Measurements from ENCODE around the gene OR51B2.
"Not testable (repeated sequence)": the region's sequence is repeated elsewhere in the genome, so short reads cannot be mapped to it uniquely, and the experiment has no call there.

The OR51B2 gene

DNA sequence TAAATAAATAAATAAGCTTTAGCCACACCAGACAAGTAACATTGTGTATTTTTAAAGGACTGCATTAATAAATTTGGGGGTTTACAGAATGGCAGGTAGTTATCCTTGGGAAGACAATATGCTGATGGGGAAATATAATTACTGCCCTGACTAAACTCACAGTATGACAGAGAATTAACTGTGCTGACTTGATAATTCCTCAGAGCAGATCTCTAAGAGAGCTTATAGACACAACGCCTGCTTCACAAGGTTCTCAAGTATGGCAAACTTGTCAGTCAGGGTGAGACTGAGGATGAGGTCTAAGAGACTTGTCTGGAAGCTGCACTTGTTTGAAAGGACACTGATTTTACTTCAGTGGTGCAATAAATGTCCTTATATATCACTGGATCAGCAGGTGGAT, 25.6 kb downstream of the OR51B2 start:
- Histone ChIP-seq H3K4me2 (no peak overlapping the region), H3K27me3 (no peaks in the 10 kb centered on the region), H4K20me1 (no peaks in the 10 kb centered on the region), H3K27ac (no peak overlapping the region), H3K9ac (no peak overlapping the region), H3K36me3 (no peaks in the 10 kb centered on the region), H3K9me3 (replicated peaks in 1 of 11) (peaks cover 0 to 9% (median 3%) of the 10 kb centered on the region in 11 experiments; a peak in 6 of 22 replicates), H3K4me1 (no peaks in the 10 kb centered on the region), H3K4me3 (no peak overlapping the region)
- TF ChIP-seq Cebpa-rat (IDR thresholded peaks at IDR 0.05) = no peak

- no peak overlapping the region for H3K9ac ChIP-seq
- H3K9me3 ChIP-seq (replicated peaks in 1 of 11) = peaks cover 0 to 9% (median 3%) of the 10 kb centered on the region in 11 experiments; a peak in 6 of 22 replicates
- H3K36me3 ChIP-seq = no peaks in the 10 kb centered on the region
- H3K4me2 ChIP-seq = no peak overlapping the region
- TF ChIP-seq Cebpa-rat (IDR thresholded peaks at IDR 0.05) = no peak
- no peaks in the 10 kb centered on the region for H3K27me3 ChIP-seq
- no peaks in the 10 kb centered on the region for H3K4me1 ChIP-seq
- H4K20me1 ChIP-seq = no peaks in the 10 kb centered on the region
- no peak overlapping the region for H3K27ac ChIP-seq
- no peak overlapping the region for H3K4me3 ChIP-seq
Measured at GRCh38 chr11:5297721-5298323, 26.3 kb downstream of the OR51B2 start.

DNA sequence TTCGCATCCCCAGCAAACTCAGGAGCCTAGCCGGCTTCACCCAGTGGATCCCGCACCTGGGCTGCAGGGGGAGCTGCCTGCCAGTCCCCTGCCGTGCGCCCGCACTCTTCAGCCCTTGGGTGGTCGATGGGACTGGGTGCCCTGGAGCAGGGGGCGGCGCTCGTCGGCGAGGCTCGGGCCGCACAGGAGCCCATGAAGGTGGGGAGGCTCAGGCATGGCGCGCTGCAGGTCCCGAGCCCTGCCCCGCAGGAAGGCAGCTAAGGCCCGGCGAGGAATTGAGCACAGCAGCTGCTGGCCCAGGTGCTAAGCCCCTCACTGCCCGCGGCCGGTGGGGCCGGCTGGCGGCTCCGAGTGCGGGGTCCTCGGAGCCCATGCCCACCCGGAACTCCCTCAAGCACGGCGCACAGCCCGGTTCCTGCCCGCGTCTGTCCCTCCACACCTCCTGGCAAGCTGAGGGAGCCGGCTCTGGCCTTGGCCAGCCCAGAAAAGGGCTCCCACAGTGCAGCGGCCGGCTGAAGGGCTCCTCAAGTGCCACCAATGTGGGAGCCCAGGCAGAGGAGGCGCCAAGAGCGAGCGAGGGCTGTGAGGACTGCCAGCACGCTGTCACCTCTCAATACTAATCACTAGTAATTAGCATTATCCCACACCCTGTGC, 29.6 kb downstream of the OR51B2 start:
- H3K9ac ChIP-seq; H3K9me3 ChIP-seq (replicated peaks in 1 of 11); H3K4me2 ChIP-seq; H3K4me1 ChIP-seq; H4K20me1 ChIP-seq; H3K27me3 ChIP-seq; H3K36me3 ChIP-seq; H3K4me3 ChIP-seq; H3K27ac ChIP-seq: not testable (repeated sequence)

DNA sequence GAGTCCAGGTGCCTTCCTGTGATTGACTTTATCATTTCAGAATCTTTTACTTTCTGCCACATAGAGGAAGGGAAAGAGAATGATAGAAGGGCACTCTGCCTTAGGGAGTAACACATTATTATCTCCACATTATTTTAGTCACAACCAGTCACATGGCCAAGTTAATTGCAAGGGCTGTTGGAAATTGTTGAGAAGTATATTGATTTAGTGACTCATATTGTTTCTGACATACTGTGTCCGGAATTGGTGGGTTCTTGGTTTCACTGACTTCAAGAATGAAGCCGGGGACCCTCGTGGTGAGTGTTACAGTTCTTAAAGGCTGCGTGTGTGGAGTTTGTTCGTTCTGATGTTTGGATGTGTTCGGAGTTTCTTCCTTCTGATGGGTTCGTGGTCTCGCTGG, 31.1 kb downstream of the OR51B2 start:
- TF ChIP-seq Cebpa-rat (IDR thresholded peaks at IDR 0.05) = no peak
- Histone ChIP-seq H3K9ac (no peak overlapping the region), H3K27me3 (no peaks in the 10 kb centered on the region), H3K9me3 (replicated peaks in 1 of 11) (peaks cover 0 to 9% (median 3%) of the 10 kb centered on the region in 11 experiments; a peak in 6 of 22 replicates), H3K4me1 (peaks cover 0 to 5% (median 0%) of the 10 kb centered on the region in 10 experiments; a peak in 2 of 20 replicates), H3K4me2 (no peak overlapping the region), H3K4me3 (no peak overlapping the region), H3K36me3 (no peaks in the 10 kb centered on the region), H4K20me1 (no peaks in the 10 kb centered on the region), H3K27ac (no peak overlapping the region)

GRCh38 chr11:5291207-5291838, 32.8 kb downstream of the OR51B2 start:
- no peaks in the 10 kb centered on the region for H3K36me3 ChIP-seq
- no peak overlapping the region for H3K27ac ChIP-seq
- peaks cover 0 to 5% (median 0%) of the 10 kb centered on the region in 10 experiments; a peak in 2 of 20 replicates for H3K4me1 ChIP-seq
- H4K20me1 ChIP-seq = no peaks in the 10 kb centered on the region
- peaks cover 0 to 9% (median 3%) of the 10 kb centered on the region in 11 experiments; a peak in 6 of 22 replicates for H3K9me3 ChIP-seq (replicated peaks in 1 of 11)
- H3K27me3 ChIP-seq = no peaks in the 10 kb centered on the region
- H3K4me3 ChIP-seq = no peak overlapping the region
- no peak for TF ChIP-seq Cebpa-rat (IDR thresholded peaks at IDR 0.05)
- H3K9ac ChIP-seq = no peak overlapping the region
- no peak overlapping the region for H3K4me2 ChIP-seq

GRCh38 chr11:5290106-5290505, 34.0 kb downstream of the OR51B2 start:
- Histone ChIP-seq H3K4me2 (no peak overlapping the region), H3K9ac (no peak overlapping the region), H3K4me3 (no peak overlapping the region), H3K9me3 (replicated peaks in 1 of 11) (peaks cover 0 to 9% (median 3%) of the 10 kb centered on the region in 11 experiments; a peak in 6 of 22 replicates), H3K4me1 (peaks cover 0 to 5% (median 0%) of the 10 kb centered on the region in 10 experiments; a peak in 2 of 20 replicates), H4K20me1 (no peaks in the 10 kb centered on the region), H3K27me3 (no peaks in the 10 kb centered on the region), H3K36me3 (no peaks in the 10 kb centered on the region), H3K27ac (no peak overlapping the region)
- TF ChIP-seq Cebpa-rat (IDR thresholded peaks at IDR 0.05) = no peak

DNA sequence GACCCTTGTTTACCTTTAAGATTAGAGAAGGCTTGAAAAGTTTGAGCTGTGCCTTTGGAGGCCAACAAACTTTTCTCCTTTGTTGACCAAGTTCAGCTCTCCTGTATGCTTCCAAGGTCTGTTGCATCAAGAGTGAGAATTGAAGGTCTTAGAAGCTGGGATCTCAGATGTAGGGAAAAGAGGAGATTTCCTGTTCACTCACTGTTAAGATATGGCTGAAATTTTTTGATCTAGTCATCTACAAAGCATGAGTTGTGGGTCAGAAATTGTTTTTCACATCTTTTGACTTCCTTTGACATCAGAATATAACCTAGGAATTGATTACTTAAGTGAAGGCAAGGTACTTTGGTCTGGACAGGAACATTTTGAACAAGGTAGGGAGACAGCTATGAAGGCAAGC, 34.4 kb downstream of the OR51B2 start:
- Histone ChIP-seq H3K27ac (no peak overlapping the region), H3K36me3 (no peaks in the 10 kb centered on the region), H3K4me1 (peaks cover 0 to 5% (median 0%) of the 10 kb centered on the region in 10 experiments; a peak in 2 of 20 replicates), H3K4me3 (no peak overlapping the region), H3K9ac (no peak overlapping the region), H4K20me1 (no peaks in the 10 kb centered on the region), H3K4me2 (no peak overlapping the region), H3K9me3 (replicated peaks in 1 of 11) (peaks cover 0 to 8% (median 3%) of the 10 kb centered on the region in 11 experiments; a peak in 6 of 22 replicates), H3K27me3 (no peaks in the 10 kb centered on the region)
- TF ChIP-seq Cebpa-rat (IDR thresholded peaks at IDR 0.05) = no peak

DNA sequence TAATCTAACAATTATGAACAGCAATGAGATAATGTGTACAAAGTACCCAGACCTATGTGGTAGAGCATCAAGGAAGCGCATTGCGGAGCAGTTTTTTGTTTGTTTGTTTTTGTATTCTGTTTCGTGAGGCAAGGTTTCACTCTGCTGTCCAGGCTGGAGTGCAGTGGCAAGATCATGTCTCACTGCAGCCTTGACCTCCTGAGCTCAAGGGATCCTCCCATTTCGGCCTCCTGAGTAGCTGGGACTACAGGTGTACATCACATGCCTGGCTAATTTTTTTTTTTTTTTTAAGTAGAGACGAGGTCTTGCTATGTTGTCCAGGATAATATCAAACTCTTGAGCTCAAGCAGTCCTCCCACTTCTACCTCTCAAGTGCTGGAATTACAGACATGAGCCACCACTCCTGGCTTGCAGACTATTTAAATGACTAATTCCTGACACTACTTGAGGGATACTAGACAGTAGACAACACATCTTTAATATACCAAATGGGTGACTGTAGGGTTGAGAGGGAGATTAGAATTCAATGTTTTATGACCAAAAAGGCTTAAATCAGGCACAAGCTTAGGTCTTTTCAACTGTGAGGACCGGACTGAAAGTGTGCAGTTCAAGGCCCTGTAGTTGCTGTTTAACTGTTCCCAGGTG, 35.1 kb downstream of the OR51B2 start:
- no peak overlapping the region for H3K9ac ChIP-seq
- TF ChIP-seq Cebpa-rat (IDR thresholded peaks at IDR 0.05) = no peak
- H3K27me3 ChIP-seq = no peaks in the 10 kb centered on the region
- no peak overlapping the region for H3K4me3 ChIP-seq
- peaks cover 0 to under 1% (median 0%) of the 10 kb centered on the region in 11 experiments; a peak in 2 of 22 replicates for H3K9me3 ChIP-seq (replicated peaks in 1 of 11)
- H3K27ac ChIP-seq = no peak overlapping the region
- no peaks in the 10 kb centered on the region for H4K20me1 ChIP-seq
- peaks cover 0 to 5% (median 0%) of the 10 kb centered on the region in 10 experiments; a peak in 2 of 20 replicates for H3K4me1 ChIP-seq
- H3K4me2 ChIP-seq = no peak overlapping the region
- no peaks in the 10 kb centered on the region for H3K36me3 ChIP-seq
